Activated CD4-positive, alpha-beta T cell treated with anti-CD3 and anti-CD28 coated beads for 24 hours (primary cell): Measurements from ENCODE around the gene RIC3.
A peak's percentile ranks its signal among the peaks of the same experiment; 100 is the strongest.

ENCODE experiments used
- DNase-seq, 2 donors: peaks; one replicate each; pipeline ENCODE4 v3.0.0-alpha.2; 2020; ENCODE audit warnings: low read depth in 2 of 2

The RIC3 gene

DNA sequence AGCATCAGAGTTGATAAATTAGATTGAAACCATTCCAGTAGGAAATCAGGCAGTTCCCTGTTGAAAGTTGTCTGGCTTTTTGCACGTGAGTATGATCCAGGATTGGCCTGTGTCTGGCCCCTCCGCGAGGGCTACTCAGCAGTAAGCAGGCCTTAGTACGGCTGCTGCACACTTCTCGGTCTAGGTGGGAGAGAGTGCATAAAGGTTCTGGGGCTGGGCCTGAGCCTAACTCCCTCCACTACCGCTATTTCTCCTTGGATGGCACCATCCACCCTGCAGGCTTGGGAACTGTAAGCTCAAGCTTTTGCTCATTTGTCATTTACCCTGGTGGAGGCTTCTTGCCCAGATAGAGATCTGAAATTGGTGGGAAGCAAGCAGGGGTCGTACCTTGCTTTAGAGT is 65.9 kb downstream of the RIC3 start:
- DNase-seq = no peak

- no peak for DNase-seq
These were observed 66.4 kb downstream of the RIC3 start for GRCh38 chr11:8102296-8102915.

DNA sequence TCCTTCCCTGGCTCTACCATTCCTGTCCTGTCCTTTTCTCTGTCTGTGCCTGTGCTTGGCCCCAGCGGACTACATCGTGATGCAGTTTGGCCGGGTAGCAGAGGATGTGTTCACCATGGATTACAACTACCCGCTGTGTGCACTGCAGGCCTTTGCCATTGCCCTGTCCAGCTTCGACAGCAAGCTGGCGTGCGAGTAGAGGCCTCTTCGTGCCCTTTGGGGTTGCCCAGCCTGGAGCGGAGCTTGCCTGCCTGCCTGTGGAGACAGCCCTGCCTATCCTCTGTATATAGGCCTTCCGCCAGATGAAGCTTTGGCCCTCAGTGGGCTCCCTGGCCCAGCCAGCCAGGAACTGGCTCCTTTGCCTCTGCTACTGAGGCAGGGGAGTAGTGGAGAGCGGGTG is 67.4 kb downstream of the RIC3 start:
- DNase-seq = no peak

- DNase-seq = no peak
These were observed 68.2 kb downstream of the RIC3 start for GRCh38 chr11:8100605-8101004.

- no peak for DNase-seq
These were observed 68.7 kb downstream of the RIC3 start for GRCh38 chr11:8100158-8100557.

DNA sequence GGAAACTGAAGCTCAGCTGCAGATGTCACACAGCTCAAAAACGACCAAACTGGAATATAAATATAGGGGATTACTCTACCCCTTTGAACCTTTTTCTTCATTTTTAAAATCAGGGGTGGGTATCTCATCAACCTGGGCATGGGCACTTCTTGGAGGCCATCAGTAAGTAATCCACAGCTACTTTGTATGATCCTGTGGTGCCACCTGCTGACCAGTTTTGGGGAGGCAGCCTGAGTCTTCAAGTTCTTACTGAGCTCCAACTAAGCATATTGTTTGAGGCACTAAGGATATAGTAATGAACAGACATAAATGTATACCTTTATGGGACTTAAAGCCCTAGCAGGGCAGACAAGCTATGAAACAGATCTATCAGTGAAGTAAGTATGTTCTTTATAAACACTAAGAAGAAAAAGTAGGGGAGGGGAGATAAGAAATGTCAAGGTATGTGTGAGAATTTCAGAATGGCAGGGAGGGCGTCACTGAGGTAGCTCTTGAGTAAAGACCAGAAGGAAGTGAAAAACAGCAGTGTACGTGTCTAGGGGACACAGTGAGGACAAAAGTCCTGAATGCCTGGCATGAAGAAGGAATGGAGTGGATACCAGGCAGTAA is 69.4 kb downstream of the RIC3 start:
- peak; percentile 58 to 62 for DNase-seq

DNA sequence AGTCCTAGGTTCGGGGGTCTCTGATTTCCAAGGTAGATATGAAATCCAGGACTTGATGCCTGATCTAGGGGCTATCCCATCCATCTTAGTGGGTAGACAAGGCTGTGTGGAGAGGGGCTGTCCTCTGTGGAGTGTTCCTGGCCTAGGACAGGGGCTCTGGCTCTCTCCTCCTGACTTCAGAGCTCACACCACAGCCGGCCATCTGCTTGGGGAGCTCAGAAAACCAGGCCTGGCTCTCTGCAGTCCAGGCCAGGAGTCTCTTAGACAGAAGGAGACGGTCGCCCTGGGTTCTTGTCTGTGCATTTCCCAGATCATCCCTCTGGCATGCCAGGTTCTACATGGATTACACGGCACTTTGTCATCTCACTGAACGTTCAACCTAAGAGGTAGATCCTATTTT is 69.9 kb downstream of the RIC3 start:
- DNase-seq = no peak

DNA sequence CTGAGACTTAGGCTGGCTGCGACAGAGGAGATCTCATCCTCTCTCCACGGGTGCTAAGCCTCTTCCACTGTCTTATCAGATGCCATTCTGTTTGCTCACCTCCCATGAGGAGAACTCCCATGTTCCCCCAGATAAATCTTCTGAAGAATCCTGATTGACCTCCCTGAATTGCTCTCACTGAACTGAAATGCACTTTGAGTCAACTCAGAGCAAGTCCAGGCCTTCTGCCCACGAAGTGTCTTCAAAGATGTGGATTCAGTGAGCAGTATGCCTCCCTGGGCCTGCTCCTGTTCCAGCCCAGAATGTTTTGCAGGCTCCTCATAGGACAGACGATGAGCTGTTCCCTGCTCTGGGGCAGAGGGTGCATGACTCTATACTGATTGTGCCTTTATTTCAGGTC is 70.5 kb downstream of the RIC3 start:
- DNase-seq = no peak

DNA sequence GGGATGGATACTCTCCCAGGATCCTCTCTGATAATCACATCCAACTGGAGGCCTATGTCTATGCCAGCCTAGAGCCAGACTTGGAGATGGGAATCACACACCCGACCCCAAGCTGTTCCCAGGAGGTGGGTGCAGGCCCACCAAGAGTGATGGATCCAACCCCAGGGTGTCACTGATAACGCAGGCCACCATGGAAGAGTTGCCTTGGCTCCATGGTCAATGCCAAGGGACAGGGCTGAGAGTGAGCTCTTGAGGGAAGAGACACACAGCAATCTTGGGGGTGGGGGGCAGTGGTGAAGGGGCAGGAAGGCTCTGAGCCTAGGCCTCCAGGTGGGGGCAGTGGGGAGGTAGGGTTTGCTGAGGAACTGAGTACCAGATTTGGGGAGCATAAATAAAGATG is 70.9 kb downstream of the RIC3 start:
- no peak for DNase-seq

- DNase-seq = no peak
These were observed 71.4 kb downstream of the RIC3 start for GRCh38 chr11:8097468-8097867.

DNA sequence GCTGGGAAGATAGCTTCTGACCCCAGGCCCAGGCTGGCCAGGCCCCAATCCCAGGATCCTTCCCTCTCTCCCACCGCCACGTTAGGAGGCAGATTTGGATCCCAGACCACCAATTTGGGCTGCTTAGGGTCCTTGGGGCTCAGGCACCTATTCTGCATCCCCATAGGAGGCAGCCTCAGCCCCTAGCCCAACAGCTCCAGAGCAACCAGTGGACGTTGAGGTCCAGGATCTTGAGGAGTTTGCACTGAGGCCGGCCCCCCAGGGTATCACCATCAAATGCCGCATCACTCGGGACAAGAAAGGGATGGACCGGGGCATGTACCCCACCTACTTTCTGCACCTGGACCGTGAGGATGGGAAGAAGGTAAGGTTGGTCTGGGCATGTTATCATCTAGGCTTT is 71.8 kb downstream of the RIC3 start:
- no peak for DNase-seq

DNA sequence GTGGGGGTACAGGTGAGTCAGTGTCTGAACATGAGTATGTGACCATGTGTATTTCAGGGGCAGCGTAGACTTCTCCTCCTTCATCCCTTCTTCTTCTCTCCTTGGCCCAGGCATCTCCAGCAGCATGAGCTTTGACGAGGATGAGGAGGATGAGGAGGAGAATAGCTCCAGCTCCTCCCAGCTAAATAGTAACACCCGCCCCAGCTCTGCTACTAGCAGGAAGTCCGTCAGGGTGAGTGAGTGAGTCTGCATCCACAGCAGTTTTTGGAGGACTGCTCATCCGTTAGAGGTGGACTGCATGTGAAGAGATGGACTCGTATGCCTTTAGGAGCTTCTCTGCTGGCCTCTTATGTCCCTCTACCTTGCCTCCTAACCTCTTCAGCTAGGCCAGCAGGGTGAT is 72.2 kb downstream of the RIC3 start:
- no peak for DNase-seq

DNA sequence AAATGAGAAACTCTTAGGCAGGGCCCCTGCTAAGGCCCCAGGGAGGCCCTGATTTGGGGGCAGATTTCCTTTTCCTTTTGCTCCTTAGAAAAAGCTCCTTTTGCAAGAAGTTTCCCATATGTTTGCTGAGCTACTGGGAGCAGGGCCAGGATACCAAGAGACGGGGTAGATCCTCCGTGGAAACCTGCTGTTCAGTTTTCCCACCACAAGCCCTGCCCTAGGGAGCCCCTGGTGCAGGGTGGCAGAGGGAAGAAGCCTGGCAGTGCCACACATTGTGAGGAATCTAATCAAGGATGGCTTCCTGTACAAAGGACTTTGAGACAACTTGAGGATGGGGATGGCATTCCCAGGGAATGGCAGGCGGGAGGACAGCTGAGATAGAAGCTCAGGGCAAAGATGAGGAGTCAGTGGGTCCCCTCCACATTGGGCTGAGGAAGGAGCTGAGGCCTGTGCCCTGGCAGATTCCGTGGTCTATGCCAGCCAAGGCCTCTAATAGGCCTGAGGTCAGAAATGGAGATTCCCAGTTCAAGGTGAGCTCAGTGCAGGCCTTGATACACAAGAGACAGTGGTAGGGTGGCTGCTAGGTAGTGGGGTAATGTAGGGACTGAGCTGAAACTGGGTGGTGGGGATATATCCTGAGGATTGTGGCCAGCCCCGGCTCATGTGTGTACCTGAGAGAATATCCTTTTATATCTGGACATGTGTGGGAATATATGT is 72.9 kb downstream of the RIC3 start:
- DNase-seq = no peak

DNA sequence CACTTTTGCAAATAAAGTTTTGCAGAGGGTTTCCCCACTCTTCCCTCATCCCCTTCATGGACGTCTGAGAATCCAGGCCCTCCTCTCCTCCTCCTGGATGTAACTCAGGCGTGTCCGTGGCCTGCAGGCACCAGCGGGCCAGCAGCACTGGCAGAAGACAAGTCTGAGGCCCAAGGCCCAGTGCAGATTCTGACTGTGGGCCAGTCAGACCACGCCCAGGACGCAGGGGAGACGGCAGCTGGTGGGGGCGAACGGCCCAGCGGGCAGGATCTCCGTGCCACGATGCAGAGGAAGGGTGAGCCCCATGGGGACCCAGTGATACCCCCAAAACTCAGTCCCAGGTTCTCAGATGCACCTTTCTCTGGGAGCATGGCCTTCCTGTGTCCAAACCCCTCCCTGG is 73.5 kb downstream of the RIC3 start:
- DNase-seq = no peak

GRCh38 chr11:8094656-8095055 is 74.2 kb downstream of the RIC3 start:
- DNase-seq = no peak

- no peak for DNase-seq
These were observed 74.8 kb downstream of the RIC3 start for GRCh38 chr11:8093931-8094575.

GRCh38 chr11:8092587-8093424 is 76.0 kb downstream of the RIC3 start:
- peak; percentile 18 to 35 for DNase-seq

GRCh38 chr11:8091721-8092120 is 77.1 kb downstream of the RIC3 start:
- DNase-seq = no peak

GRCh38 chr11:8090756-8091155 is 78.1 kb downstream of the RIC3 start:
- peak in 1 of 2 donors; percentile 11 for DNase-seq

- DNase-seq = no peak
These were observed 78.9 kb downstream of the RIC3 start for GRCh38 chr11:8089791-8090510.

GRCh38 chr11:8087756-8088155 is 81.1 kb downstream of the RIC3 start:
- no peak for DNase-seq
